ENCODE data around the gene ZNF385A.
A peak's percentile ranks its signal among the peaks of the same experiment; 100 is the strongest.

Gene ZNF385A

GRCh38 chr12:54390668-54391551 is 6.4 kb upstream of the ZNF385A start:
- no peak for DNase-seq

GRCh38 chr12:54390176-54390667 is 5.7 kb upstream of the ZNF385A start:
- DNase-seq: no peak

- no peak for DNase-seq
These were observed 5.2 kb upstream of the ZNF385A start for GRCh38 chr12:54389607-54390175.

- no peak for DNase-seq
These were observed 4.6 kb upstream of the ZNF385A start for GRCh38 chr12:54389134-54389508.

- no peak for DNase-seq
These were observed 4.0 kb upstream of the ZNF385A start for GRCh38 chr12:54388237-54389133.

- no peak for DNase-seq
These were observed 2.6 kb upstream of the ZNF385A start for GRCh38 chr12:54387114-54387467.

- no peak for DNase-seq
These were observed 2.0 kb upstream of the ZNF385A start for GRCh38 chr12:54386403-54387113.

- DNase-seq: no peak
These were observed 850 bp upstream of the ZNF385A start for GRCh38 chr12:54385251-54385914.

GRCh38 chr12:54383041-54383609 is 1.4 kb downstream of the ZNF385A start:
- DNase-seq: no peak

GRCh38 chr12:54381136-54381535 is 3.4 kb downstream of the ZNF385A start:
- DNase-seq: no peak

- peak; percentile 50 for DNase-seq
These were observed 4.9 kb downstream of the ZNF385A start for GRCh38 chr12:54379398-54380201.

- no peak for DNase-seq
These were observed 5.6 kb downstream of the ZNF385A start for GRCh38 chr12:54378796-54379397.

- no peak for DNase-seq
These were observed 6.6 kb downstream of the ZNF385A start for GRCh38 chr12:54377797-54378515.

GRCh38 chr12:54377007-54377406 is 7.5 kb downstream of the ZNF385A start:
- DNase-seq: no peak

GRCh38 chr12:54376596-54376995 is 7.9 kb downstream of the ZNF385A start:
- no peak for DNase-seq

GRCh38 chr12:54375259-54375579 is 9.3 kb downstream of the ZNF385A start:
- DNase-seq: no peak

GRCh38 chr12:54374562-54375258 is 9.8 kb downstream of the ZNF385A start:
- no peak for DNase-seq

GRCh38 chr12:54373649-54374561 is 10.6 kb downstream of the ZNF385A start:
- DNase-seq: no peak
